Measurements from ENCODE around the gene CFI.

CFI gene

DNA sequence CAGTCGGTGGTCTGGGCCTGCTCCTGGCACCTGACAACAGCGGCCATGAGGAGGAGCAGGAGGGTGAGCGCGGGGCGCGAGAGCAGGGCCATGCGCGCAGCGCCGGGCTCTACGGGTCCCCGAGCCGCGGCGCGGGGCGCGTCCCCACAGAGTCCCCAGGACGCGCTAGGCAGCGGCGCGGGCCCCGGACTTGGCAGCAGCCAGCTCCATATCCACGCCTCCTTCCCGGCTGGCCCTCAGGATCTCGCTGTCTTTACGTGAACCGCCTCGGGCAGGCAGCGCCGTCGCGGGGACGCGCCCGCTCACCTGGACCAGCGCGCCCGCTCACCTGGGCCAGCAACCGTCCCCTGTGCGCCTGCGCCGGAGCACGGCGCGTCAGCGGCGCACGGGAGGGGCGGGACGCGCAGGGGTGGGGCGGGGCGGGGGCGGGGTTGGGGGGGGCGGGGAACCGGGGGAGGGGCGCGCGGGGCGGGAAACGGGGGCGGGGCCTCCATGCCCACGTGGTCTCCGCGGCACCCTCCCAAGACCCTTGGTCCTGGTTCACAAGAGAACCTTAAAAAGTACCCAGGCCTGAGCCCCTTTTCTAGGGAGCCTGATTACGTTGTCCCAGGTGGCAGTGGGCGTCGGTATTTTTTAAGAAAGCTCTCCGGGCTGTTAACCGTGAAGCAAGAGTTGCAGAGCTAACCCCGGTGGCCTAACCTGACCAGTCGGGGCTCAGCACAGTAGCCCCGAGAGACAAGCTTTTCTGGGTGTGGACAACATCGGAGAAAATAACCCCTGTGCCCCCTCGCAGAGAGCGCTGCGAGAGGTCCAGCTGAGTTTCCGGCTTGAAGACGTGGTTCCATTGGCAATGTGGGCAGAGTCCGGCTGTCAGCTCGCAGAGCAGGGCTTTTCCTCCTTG is 71.8 kb downstream of the CFI start, which contains the start of gene PLA2G12A:
Gene PLA2G12A, minus strand, starts transcription at position 353 of the 901 bp plus-strand sequence. Its CDS starts 261 bp downstream, at position 92.
- peak; percentile 70 for DNase-seq

DNA sequence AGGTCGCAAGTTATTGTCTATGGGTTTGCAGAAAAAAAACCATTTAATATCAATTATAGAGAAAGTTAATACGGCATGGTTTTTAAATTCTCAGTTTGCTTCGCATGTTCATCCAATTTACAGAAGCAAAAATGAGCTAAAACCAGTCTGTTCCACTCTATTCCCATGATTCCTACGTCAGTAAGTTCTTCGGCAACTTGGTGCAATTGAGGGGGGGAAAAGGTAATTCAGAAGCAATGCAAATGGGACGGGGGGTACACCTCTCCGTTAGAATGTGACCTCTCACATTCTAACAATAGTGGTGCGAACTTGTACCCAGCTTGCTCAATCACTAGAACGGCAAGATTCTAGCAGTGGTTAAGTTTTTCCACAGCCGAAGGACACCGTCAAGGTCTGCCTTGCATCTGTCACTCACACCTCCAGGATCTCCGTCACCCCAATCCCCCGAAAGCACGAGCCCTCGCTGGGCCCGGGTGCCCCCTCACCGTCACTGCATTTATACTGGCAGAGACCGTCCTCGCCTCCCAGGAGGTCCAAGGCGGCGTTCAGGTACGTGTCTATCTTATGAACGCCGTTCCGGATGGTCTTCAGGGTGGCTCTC is 72.6 kb downstream of the CFI start:
- no peak for DNase-seq

DNA sequence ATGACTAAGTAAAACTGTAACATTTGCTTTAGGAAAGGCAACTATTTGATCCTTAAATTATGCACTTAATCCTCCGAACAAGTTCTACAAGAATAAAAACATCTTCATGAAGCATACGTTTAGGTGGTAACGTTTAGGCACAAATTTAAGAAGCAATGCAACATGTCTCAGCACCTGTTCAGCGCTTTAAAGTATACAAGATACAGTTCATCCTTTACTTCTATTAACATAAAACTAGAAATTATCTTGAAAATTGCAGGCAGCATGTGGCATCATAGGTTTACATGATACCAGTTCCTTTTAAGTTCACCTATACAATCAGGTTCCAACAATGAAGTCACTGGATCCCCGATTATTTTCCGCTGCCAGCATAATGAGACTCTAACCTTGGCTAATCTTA is 73.4 kb downstream of the CFI start:
- DNase-seq: no peak

DNA sequence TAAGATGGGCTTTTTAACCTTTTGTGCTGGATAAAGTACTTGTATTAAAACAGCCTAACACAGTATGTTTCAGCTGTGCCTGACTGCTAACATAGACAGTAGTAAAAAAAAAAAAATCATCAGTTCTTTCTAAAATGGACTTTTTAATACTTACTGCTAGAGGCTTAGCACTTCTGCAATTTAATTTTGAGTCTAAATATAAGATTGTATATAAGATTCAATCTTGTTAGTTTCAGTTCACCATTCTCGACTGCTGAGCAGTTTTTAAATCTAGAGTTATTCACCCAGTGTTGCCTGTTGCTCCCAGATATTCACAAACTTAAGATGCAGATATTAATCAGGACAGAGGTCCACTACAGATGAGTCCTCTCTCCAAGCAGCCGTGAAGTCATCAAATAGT is 78.7 kb downstream of the CFI start:
- DNase-seq: no peak

DNA sequence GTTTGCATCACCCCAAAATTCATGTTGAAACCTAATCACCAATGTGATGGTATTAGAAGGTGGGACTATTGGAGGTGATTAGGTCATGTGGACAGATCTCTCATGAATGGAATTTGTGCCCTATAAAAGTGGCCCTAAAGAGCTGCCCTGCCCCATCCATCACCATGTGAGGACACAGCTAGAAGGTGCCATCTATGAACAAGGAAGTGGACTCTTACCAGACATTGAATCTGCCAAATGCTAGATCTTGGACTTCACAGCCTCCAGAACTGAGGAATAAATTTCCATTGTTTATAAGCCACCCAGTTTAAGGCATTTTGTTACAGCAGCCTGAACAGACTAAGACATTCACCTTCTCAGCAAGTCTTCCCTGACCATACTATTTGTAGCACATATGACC is 79.4 kb downstream of the CFI start:
- DNase-seq: no peak

DNA sequence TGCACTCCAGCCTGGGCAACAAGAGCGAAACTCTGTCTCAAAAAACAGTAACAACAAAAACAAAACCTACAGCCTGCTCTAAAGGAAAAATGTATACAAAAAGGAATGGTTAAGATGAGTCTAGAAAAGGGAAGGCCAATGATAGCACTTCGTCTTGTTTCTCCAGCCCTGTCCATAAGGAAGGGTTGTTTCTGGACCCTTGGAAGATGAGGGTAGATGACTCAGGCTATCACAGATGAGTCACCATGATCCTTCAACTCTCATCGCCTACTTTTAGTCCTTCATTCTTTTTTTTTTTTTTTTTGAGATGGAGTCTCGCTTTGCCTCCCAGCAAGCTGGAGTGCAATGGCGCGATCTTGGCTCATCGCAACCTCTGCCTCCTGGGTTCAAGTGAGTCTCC is 80.8 kb downstream of the CFI start:
- DNase-seq: no peak

DNA sequence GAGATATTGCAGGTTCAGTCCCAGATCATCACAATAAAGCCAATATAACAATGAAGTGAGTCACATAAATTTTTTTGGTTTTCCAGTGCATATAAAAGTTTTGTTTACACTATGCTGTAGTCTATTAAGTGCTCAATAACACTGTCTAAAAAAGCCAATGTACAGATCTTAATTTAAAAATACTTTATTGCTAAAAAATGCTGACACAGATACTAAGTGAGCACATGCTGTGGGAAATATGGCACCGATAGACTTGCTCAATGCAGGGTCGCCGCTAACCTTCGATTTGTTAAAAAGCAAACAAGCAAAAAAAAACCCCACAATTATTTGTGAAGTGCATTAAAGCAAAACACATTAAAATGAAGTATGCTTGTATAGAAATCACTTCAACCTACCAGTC is 82.2 kb downstream of the CFI start:
- no peak for DNase-seq

DNA sequence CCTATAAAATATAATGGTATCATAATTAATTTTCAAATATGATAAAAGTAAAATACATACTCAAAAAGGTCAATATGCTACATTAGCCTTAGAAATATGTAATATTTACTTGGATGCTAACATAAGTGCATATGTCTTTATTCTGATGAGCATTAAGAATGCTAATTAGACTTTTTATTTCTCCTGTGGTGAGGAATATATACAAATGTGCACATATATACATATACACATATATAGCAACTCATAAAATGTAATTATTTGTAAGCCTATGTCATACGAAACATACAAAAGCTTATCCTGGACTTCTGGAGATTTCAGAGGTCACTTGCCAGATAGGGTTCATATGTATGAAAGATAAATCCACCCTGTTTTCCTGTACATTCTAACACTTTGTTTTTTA is 83.0 kb downstream of the CFI start:
- DNase-seq: no peak

DNA sequence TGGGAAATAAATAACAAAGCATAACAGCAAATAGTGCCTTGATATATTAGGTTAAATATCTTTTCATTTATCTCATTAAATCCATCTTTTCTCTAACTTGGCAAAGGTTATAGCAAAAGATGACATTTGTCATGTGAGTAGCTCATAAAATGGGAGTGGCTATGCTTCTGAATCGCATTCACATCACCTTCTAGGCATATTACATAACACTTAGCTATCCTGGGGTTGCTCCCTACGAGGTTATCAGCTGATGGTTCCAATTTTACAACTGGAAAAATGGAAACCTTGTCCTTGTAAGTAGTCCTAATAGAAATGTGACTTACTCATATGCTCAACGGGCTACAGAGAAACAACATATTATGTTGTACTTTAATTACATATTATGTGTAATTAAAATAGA is 88.3 kb downstream of the CFI start:
- no peak for DNase-seq

DNA sequence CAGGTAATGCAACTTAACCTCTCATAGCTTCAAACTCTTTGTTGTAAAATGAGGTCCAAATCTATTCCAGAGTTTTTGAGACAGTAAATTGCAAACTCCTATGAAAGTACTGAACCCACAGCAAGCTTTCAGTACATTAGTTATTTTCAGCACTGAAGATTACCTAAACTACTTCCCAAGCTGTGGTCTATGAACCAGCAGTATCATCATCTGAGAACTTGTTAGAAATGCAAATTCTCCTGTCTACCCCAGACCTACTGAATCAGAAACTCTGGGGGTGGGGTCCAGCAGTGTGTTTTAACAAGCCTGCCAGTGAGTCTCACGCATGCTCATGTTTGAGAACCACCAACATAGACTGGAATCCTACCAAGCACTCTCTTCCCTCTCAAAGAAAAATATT is 92.8 kb downstream of the CFI start:
- no peak for DNase-seq

DNA sequence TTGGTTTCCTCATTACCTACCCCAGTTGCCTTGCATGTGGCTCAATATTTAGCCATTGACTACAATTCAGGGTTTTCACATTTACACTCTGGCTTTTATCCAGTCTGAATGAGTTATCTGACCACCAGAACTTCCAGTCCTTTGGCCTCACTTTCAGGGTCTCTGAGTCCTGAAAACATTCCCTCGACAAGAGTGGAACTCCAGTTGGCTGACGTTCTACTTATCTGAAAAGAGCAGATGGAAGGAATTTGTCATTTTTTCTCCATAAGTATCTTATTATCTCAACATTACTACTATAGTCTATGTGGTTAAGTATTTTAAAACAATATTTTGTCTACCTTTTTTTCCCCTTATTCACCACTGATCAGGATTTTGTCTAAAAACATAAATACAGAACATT is 93.4 kb downstream of the CFI start:
- no peak for DNase-seq

DNA sequence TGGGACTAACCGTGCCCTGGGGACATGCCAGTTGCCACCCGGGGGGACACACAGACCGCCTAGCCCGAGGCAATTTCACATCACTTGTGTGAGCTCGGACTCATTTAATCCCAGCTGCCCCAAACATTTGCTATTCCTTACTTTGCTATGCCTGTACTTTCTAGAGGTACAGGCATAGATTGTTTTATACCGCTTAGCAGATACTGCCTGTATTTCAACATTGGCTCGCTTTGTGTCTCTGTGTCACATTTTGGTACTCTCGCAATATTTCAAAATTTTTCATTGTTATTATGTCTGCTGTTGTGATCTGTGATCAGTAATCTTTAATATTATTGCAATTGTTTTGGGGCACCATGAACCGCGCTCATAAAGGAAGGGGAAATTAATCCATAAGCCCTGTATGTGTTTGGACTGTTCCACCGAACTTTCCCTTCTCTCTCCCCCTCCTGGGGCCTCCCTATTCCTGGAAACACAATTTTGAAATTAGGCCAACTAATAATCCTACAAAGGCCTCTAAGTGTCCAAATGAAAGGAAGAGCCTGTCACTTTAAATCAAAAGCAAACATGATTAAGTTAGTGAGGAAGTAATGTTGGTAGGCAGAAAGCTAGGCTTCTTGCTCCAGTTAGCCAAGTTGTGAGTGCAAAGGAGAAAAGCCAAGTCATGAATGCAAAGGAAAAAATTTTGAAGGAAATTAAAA is 98.0 kb downstream of the CFI start:
- no peak for DNase-seq

DNA sequence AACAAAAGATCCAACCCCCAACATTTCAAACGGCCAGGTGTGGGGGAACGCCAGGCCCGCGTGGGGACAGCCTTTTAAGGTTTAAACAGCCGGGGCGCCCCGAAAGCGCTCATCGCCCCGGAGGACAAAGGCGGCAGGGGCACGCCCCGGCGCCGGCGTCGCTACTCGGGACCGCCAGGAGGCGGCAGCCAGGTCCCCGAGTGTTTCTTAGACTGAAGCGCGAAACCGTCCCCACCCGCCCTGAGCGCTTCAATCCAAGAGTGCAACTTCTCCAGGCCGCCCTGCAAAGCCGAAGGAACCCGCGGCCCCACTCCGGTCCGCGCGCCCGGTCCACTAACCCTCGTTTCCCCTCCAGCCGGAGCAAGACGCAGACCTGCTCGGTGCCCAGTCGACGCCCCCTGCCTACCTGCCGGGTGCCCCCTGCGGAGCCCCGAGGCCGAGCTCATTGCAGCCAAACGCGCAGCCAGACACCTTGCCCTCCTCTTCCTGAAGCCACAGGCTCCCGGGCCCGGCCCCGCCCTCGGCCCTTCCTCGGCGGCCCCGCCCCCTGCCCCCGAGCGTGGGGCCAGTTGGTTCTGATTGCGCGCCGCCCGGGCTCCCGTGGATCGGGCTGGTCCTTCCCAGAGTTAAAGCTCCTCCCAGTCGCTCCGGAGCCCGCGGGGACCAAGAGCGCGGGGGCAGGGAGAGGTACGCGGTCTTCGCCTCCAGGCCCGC is 98.7 kb downstream of the CFI start, which contains the start of gene CASP6:
Gene CASP6, minus strand, starts transcription at position 496 of the 714 bp plus-strand sequence. Its CDS starts 50 bp downstream, at position 446.
- peak; percentile 62 for DNase-seq

DNA sequence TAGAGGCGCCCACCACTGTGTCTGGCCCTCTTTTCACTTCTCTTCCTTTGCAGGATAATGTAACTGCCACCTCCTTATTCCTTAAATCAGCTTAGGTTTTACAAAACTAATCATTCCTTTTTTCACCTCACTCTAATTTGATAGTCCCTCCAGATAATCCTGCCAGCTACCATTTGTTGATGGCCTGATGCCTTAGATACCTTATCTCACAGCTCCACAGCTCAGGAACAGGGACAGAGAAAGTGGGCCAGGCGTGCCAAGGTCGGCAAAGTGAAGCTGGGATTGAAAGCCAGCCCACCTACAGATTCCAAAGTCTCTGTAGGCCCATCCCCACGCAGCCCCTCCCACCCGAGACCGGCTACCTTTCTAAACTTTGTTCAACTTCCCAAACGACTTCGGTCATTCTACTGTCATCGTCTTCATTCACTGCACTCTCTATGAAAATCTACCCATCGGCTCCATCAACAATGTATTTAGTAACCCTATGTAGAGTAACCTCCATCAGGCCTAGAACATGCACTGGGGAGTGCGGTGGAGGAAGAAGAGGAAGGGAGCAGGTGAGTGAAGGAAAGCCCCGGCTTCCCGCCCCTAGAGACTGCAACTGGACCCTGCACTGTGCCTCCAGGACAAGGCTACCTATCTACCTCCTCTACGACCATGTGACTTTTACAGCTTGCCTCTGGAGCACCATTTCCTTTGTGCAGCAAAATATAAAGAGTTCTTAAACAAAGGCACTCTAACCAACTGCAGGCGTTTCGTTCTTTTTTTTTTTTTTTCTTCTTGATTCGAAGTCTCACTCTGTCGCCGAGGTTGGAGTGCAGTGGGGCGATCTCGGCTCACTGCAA is 100.0 kb downstream of the CFI start:
- no peak for DNase-seq

DNA sequence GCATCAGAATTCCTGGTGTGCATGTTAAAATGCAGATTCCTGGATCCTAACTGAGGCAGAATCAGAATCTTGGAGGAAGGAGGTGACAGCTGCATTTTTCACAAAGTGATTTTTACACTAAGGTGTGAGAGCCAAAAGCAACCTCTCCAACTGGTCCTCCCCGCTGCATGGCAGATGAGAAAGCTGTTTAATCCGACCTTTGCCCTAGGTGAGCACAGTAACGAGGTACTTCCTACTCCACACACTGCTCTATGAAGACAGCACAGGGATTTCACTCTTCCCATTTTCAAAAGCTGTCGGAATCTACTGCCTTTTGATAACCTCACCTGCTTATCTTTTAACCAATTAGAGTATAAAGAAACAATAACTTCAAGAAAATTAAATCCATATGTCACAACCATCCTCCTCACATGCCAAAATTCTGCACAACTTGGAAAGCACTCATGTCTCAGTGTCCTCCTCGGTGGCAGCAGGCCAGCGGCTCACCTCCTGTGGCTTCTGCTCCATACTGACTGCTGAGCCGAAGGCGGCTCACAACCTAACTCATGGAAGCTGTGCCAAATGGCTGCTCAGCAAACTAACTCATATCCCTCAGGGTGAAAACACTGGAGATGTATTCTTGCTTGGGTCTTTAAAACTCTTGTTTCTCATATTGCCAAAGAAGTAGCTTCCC is 102.1 kb downstream of the CFI start:
- no peak for DNase-seq

DNA sequence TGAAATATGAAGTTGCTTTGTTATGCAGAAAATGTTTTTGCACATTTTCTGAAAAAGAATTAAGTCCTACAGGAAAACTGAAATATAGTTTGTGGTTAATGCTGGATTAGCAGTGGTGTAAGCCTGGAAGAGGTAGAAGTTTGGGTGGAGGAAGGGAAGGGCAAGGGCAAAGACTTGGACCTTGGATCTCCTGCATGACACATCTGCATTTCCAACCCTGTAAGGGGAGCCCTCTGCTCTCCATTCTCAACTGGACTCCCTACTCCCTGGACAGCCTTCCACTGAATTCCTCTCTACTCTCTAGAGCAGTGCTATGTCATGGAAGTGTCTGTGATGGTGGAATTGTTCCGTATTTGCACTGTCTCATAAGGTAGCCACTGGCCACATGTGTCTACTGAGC is 103.1 kb downstream of the CFI start:
- DNase-seq: no peak

DNA sequence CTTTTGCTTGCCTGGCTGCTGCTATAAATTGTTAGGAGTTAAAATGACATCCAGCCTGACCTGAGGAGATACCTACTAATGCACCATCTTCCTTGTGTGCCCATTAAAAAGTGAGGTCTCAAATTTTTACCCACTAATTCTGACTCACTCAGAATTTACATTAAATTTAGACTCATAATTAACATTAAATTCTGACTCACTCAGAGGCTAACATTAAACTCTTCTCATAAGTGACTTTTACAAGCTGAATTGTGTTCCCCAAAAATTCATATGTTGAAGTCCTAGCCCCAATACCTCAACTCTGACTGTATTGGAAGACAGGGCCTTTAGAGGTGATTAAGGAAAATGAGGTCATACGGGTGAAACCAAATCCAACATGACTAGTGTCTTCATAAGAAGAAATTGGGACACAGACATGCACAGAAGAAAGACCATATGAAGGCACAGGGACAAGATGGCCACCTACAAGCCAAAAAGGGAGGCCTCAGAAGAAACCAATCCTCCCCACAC is 110.3 kb downstream of the CFI start:
- DNase-seq: no peak

Measured in activated CD4-positive, alpha-beta T cell treated with anti-CD3 and anti-CD28 coated beads for 1 hour (primary cell).